Ovary (tissue), 3 donors: ENCODE measurements around the gene EPB41L3.

Source experiments
- CTCF ChIP-seq, 3 donors: fragments of 450-650 bp in 2 of 3; fragments of 200-600 bp in 1 of 3; IDR thresholded peaks; one replicate each; pipeline versions ENCODE4 v1.5.1 to v1.8.0; 2016 to 2022; ENCODE audit warnings: antibody characterized with exemption in 3 of 3, mild to moderate bottlenecking in 1 of 3
- POLR2A ChIP-seq: fragments of 450-650 bp; IDR thresholded peaks from one replicate; pipeline ENCODE4 v1.6.1; 2017; ENCODE audit warnings: antibody characterized with exemption, mild to moderate bottlenecking, moderate library complexity
- donor health status: DM: no; HTN: no; CAD: no.

DNA sequence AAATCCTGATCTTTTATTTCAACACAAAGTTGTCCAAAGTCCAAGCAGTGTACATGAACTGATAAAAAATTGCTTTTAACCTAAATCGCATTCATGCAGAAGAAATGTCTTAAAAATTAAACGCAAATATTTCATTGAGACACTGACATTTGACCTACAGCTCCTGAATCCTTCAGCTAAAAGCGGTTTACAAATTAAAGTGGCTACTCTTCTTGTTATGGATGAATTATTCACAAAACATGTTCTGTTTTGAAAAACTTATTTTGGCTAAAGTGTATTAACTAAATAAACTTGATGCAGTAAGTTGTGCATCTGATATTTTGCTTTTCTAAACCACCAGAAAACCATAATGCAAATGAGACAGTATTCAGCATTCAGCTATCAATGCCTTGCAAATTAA lies 2.2 kb downstream of the EPB41L3 start:
- TF ChIP-seq POLR2A, result no peak
- TF ChIP-seq CTCF (IDR thresholded peaks at IDR 0.05), result no peak
